K562 (cell line): Measurements from ENCODE around the gene PTGES3. TPM values are rescaled to one million over a fixed set of nuclear protein-coding genes. Genes with fewer than 3 reads are reported as not detected.

ENCODE experiments used
- BRD9 ChIP-seq: fragments of 450-650 bp; IDR thresholded peaks from 2 replicates; pipeline ENCODE4 v1.6.1; 2018; ENCODE audit warnings: low read depth; ENCODE audit not compliant: partially characterized antibody
- CBX1 ChIP-seq: sonication (generic); IDR thresholded peaks from 2 replicates; pipeline ENCODE4 v1.6.1; 2016; ENCODE audit warnings: antibody characterized with exemption, low read depth, mild to moderate bottlenecking
- CHD7 ChIP-seq: fragments of 200-600 bp; sonication (generic); IDR thresholded peaks from one replicate; pipeline ENCODE4 v1.6.1; 2012; ENCODE audit warnings: mild to moderate bottlenecking, low read depth, low read length, inconsistent platforms
- ETV1 ChIP-seq: fragments of 450-650 bp; conservative IDR thresholded peaks from 2 replicates; pipeline ENCODE4 v1.6.1; 2016; ENCODE audit warnings: missing genetic modification characterization, control low read depth, low read depth, missing compliant biosample characterization
- HMG20B ChIP-seq: fragments of 250-450 bp; sonication (Bioruptor Pico); IDR thresholded peaks from 2 replicates; pipeline ENCODE4 v1.5.0; 2021; ENCODE audit warnings: mild to moderate bottlenecking
- NELFE ChIP-seq: IDR thresholded peaks from 2 replicates; pipeline ENCODE4 v1.6.1; 2011; ENCODE audit warnings: mild to moderate bottlenecking; ENCODE audit not compliant: insufficient read depth, insufficient read length
- PML ChIP-seq: IDR thresholded peaks from 2 replicates; pipeline ENCODE4 v1.6.1; 2012; ENCODE audit warnings: low read length, inconsistent platforms
- POLR2B ChIP-seq: fragments of 450-650 bp; IDR thresholded peaks from 2 replicates; pipeline ENCODE4 v1.6.1; 2018; ENCODE audit warnings: low read depth; ENCODE audit not compliant: partially characterized antibody
- SNAPC5 ChIP-seq: fragments of 250-450 bp; sonication (Bioruptor Pico); IDR thresholded peaks from 2 replicates; pipeline ENCODE4 v1.8.0; 2021; ENCODE audit warnings: moderate library complexity, mild to moderate bottlenecking, inconsistent platforms
- SNIP1 ChIP-seq: fragments of 450-650 bp; IDR thresholded peaks from 2 replicates; pipeline ENCODE4 v1.7.1; 2017; ENCODE audit warnings: low read depth, mild to moderate bottlenecking
- SREBF2 ChIP-seq: sonication (generic); formaldehyde crosslinking; IDR thresholded peaks from 2 replicates; pipeline ENCODE4 v1.4.0; 2020; ENCODE audit warnings: mild to moderate bottlenecking, missing genetic modification reagents
- TAF7 ChIP-seq: fragments of 450-650 bp; IDR thresholded peaks from 2 replicates; pipeline ENCODE4 v1.6.1; 2016; ENCODE audit warnings: missing genetic modification characterization, missing compliant biosample characterization
- ZKSCAN1 ChIP-seq: fragments of 150-350 bp; IDR thresholded peaks from 2 replicates; pipeline ENCODE4 v1.6.1; 2016; ENCODE audit warnings: low read depth, low read length
- ZNF197 ChIP-seq: fragments of 200-800 bp; sonication (Bioruptor generic); IDR thresholded peaks from 2 replicates; pipeline ENCODE4 v1.6.1; 2016; ENCODE audit warnings: low read depth, missing genetic modification characterization, missing compliant biosample characterization
- ZNF311 ChIP-seq: fragments of 250-450 bp; sonication (Bioruptor Pico); IDR thresholded peaks from 2 replicates; pipeline ENCODE4 v1.4.0; 2020; ENCODE audit warnings: mild to moderate bottlenecking, moderate library complexity
- polyA plus RNA-seq, 8 experiments: library from polyadenylated mRNA; depleted of rRNA in 4 of 8; stranded (reverse) in 5 of 8; unstranded in 3 of 8; fragments of >200 nt; fragmentation: Nextera tagmentation in 2 of 8; fragmentation: Illumina TruSeq in 1 of 8; extraction: Ambion mirVana in 2 of 8; extraction: Trizol in 1 of 8; gene quantifications; 2 replicates each; pipeline versions ENCODE4 v1.2.1 to v1.2.3, GENCODE V29; 2011 to 2014; ENCODE audit warnings: inconsistent platforms in 1 of 8, missing spikeins in 1 of 8
- total RNA-seq, 7 experiments: library from RNA; depleted of rRNA in 6 of 7; stranded (reverse); fragments of >200 nt in 6 of 7; fragmentation: Illumina TruSeq in 2 of 7; extraction: Trizol in 2 of 7; gene quantifications; 2 replicates each; pipeline versions ENCODE4 v1.2.1 to v1.2.3, GENCODE V29; 2011 to 2021; ENCODE audit warnings: low replicate concordance in 1 of 7
- TF ChIP-seq, protein P1 (sequence below): fragments of 250-450 bp; sonication (Bioruptor Pico); IDR thresholded peaks from 2 replicates; pipeline ENCODE4 v1.5.0; 2021

PTGES3 gene
- total and polyA plus RNA-seq, 9 of the 15 experiments (the other 6 are each of a cell fraction or from before 2014, with no cell fraction given) = 163 to 501 (median 213) TPM

DNA sequence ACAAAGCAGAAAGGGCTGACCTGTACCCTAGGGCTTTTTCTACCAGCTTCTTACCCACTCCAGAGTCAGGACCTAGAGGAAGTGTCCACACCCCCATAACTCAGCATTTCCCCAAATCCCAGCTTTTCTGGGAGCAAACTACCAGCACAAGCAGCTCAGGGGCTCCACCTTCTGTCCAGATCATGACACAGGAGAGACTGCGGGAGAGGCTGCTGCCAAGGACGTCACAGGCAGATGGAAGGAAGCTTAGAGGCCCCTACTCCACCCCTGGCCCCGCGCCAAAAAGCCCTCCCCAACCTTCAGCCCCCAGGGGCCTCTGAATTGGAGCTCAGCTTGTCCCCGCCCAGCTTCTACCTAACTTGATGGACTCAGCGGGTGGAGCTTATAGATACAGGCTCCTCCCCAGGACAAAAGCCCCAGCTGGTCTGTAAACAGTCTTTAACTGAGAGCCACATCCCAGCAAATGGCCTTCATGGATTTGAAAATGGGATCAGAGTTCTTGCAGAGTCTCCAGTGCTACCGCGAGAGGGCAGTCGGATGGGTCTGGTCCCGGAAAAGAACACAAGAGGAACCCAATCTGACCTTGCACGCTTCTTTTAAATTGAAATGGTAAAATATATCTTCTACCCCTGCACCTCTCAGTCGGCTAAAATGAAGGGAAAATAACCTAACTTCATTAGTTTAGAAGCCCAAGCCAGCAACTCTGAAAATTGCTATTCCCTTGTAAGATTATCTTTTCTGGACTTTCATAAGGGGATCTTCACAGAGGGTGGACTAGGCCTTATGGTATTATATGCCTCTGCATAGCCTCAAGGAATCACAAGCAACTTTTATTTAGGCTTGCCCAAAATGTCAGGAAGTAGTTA lies 51.2 kb downstream of the PTGES3 start (continued):
- TF ChIP-seq, protein P1, sequence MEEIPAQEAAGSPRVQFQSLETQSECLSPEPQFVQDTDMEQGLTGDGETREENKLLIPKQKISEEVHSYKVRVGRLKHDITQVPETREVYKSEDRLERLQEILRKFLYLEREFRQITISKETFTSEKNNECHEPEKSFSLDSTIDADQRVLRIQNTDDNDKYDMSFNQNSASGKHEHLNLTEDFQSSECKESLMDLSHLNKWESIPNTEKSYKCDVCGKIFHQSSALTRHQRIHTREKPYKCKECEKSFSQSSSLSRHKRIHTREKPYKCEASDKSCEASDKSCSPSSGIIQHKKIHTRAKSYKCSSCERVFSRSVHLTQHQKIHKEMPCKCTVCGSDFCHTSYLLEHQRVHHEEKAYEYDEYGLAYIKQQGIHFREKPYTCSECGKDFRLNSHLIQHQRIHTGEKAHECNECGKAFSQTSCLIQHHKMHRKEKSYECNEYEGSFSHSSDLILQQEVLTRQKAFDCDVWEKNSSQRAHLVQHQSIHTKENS = no peak
- TF ChIP-seq PML (peak; percentile 74; the same call in 1 of the 2 replicates), TAF7 (tag) (no peak), POLR2B (peak; percentile 66), HMG20B (no peak), SNIP1 (no peak), BRD9 (peak; percentile 96), CBX1 (peak; percentile 84), SNAPC5 (no peak), CHD7 (no peak), ZNF311 (no peak), ZNF197 (CRISPR knock-in tag) (no peak), ETV1 (no peak; the same call in 1 of the 2 replicates), ZKSCAN1 (no peak), NELFE (no peak), SREBF2 (CRISPR knock-in tag) (no peak)
